Glomerular endothelial cell (primary cell): ENCODE results near the gene UBE2E1. TPM values are rescaled to one million over a fixed set of nuclear protein-coding genes. Genes with fewer than 3 reads are reported as not detected.

Experiments
- DNase-seq: peaks from one replicate; pipeline ENCODE4 v3.0.0-alpha.2; 2011; ENCODE audit warnings: low read depth, low spot score; ENCODE audit errors: extremely low read depth
- total RNA-seq: library from RNA; depleted of rRNA; stranded (reverse); fragments of >200 nt; gene quantifications from 2 replicates; pipeline ENCODE4 v1.2.3, GENCODE V29; 2015

Gene UBE2E1
- total RNA-seq, 1 donor from 2014 or later = 98.8 TPM

GRCh38 chr3:23817508-23818223 is 11.9 kb downstream of the UBE2E1 start:
- DNase-seq = no peak

- no peak for DNase-seq
These were observed 14.0 kb downstream of the UBE2E1 start for GRCh38 chr3:23819599-23820360.

GRCh38 chr3:23820888-23821287 is 15.1 kb downstream of the UBE2E1 start:
- no peak for DNase-seq

GRCh38 chr3:23821858-23822257 is 16.1 kb downstream of the UBE2E1 start:
- no peak for DNase-seq

- no peak for DNase-seq
These were observed 16.8 kb downstream of the UBE2E1 start for GRCh38 chr3:23822559-23822958.

- no peak for DNase-seq
These were observed 17.9 kb downstream of the UBE2E1 start for GRCh38 chr3:23823620-23824019.

GRCh38 chr3:23824699-23825444 is 19.1 kb downstream of the UBE2E1 start:
- DNase-seq = no peak

- no peak for DNase-seq
These were observed 20.0 kb downstream of the UBE2E1 start for GRCh38 chr3:23825802-23826201.

GRCh38 chr3:23826382-23827064 is 20.8 kb downstream of the UBE2E1 start:
- DNase-seq = no peak

GRCh38 chr3:23829242-23829934 is 23.6 kb downstream of the UBE2E1 start:
- DNase-seq = no peak

- no peak for DNase-seq
These were observed 25.2 kb downstream of the UBE2E1 start for GRCh38 chr3:23830869-23831484.

- no peak for DNase-seq
These were observed 26.0 kb downstream of the UBE2E1 start for GRCh38 chr3:23831517-23832394.

- DNase-seq = no peak
These were observed 26.8 kb downstream of the UBE2E1 start for GRCh38 chr3:23832523-23832922.

- DNase-seq = no peak
These were observed 28.5 kb downstream of the UBE2E1 start for GRCh38 chr3:23834082-23834870.

GRCh38 chr3:23835087-23835486 is 29.3 kb downstream of the UBE2E1 start:
- no peak for DNase-seq

- no peak for DNase-seq
These were observed 30.0 kb downstream of the UBE2E1 start for GRCh38 chr3:23835802-23836201.

GRCh38 chr3:23836536-23837230 is 30.9 kb downstream of the UBE2E1 start:
- no peak for DNase-seq

GRCh38 chr3:23837286-23837685 is 31.5 kb downstream of the UBE2E1 start:
- no peak for DNase-seq
